Mesendoderm (in vitro differentiated cells): Measurements from ENCODE around the gene TPRG1L.

Experiments used
- DNase-seq: peaks from one replicate; pipeline ENCODE4 v3.0.0; 2013
- H2AK5ac ChIP-seq: 2 replicates; pipeline ENCODE4 v1.6.1; 2013; ENCODE audit warnings: low read length, inconsistent platforms
- H2BK120ac ChIP-seq: 2 replicates; pipeline ENCODE4 v1.6.1; 2013; ENCODE audit warnings: low read depth, mild to moderate bottlenecking, low read length, moderate library complexity, mixed read lengths
- H2BK15ac ChIP-seq: replicated peaks from 2 replicates; pipeline ENCODE4 v1.6.1; 2013; ENCODE audit warnings: low read depth, mild to moderate bottlenecking, moderate library complexity
- H2BK5ac ChIP-seq: 2 replicates; pipeline ENCODE4 v1.6.1; 2013; ENCODE audit warnings: low read length, inconsistent platforms
- H3K18ac ChIP-seq: 2 replicates; pipeline ENCODE4 v1.6.1; 2013; ENCODE audit warnings: mild to moderate bottlenecking, low read length, mixed read lengths
- H3K23ac ChIP-seq: one replicate; pipeline ENCODE4 v1.6.1; 2013; ENCODE audit warnings: low read length
- H3K27ac ChIP-seq: 2 replicates; pipeline ENCODE4 v1.5.1; 2013; ENCODE audit warnings: low read depth, mild to moderate bottlenecking, inconsistent platforms, low read length, moderate library complexity
- H3K27me3 ChIP-seq: 2 replicates; pipeline ENCODE4 v1.6.1; 2013; ENCODE audit warnings: low read length, control low read depth, mild to moderate bottlenecking, inconsistent platforms; ENCODE audit not compliant: insufficient read depth, poor library complexity
- H3K36me3 ChIP-seq: 2 replicates; pipeline ENCODE4 v1.6.1; 2013; ENCODE audit warnings: low read length, inconsistent platforms; ENCODE audit not compliant: control insufficient read depth, insufficient read depth
- H3K4ac ChIP-seq: one replicate; pipeline ENCODE4 v1.6.1; 2013; ENCODE audit warnings: low read depth, mild to moderate bottlenecking, low read length, moderate library complexity
- H3K4me1 ChIP-seq: 2 replicates; pipeline ENCODE4 v1.6.1; 2013; ENCODE audit warnings: low read depth, low read length, inconsistent platforms; ENCODE audit not compliant: control insufficient read depth
- H3K4me2 ChIP-seq: 2 replicates; pipeline ENCODE4 v1.6.1; 2013; ENCODE audit warnings: low read length
- H3K4me3 ChIP-seq: 2 replicates; pipeline ENCODE4 v1.5.1; 2013; ENCODE audit warnings: mild to moderate bottlenecking, low read length
- H3K56ac ChIP-seq: one replicate; pipeline ENCODE4 v1.6.1; 2013; ENCODE audit warnings: low read length
- H3K79me1 ChIP-seq: 2 replicates; pipeline ENCODE4 v1.6.1; 2013; ENCODE audit warnings: low read length, inconsistent platforms
- H3K79me2 ChIP-seq: 2 replicates; pipeline ENCODE4 v1.6.1; 2013; ENCODE audit warnings: mild to moderate bottlenecking, low read length; ENCODE audit not compliant: control insufficient read depth, insufficient read depth
- H3K9ac ChIP-seq: 2 replicates; pipeline ENCODE4 v1.6.1; 2013; ENCODE audit warnings: low read length, inconsistent platforms
- H4K5ac ChIP-seq: one replicate; pipeline ENCODE4 v1.6.1; 2013; ENCODE audit warnings: low read length
- H4K8ac ChIP-seq: one replicate; pipeline ENCODE4 v1.6.1; 2013; ENCODE audit warnings: low read depth, mild to moderate bottlenecking, control low read depth, low read length, moderate library complexity
- WGBS: extraction: QIAGEN DNeasy Blood & Tissue Kit; methylation state at CpG from one replicate; pipeline ENCODE4 v1.1.7; 2013; ENCODE audit warnings: low lambda C conversion rate, missing lambda C conversion rate; ENCODE audit not compliant: insufficient coverage; ENCODE audit errors: extremely low coverage; 5-methylcytosine and 5-hydroxymethylcytosine counted together

The TPRG1L gene

GRCh38 chr1:3608154-3608553 is 16.7 kb upstream of the TPRG1L start:
- no CpG with 5 or more reads among the region's 7 CpGs for WGBS
- H3K27me3 ChIP-seq = no peaks in the 10 kb centered on the region
- H3K4me2 ChIP-seq = no peak overlapping the region
- no peak overlapping the region for H3K18ac ChIP-seq
- H3K23ac ChIP-seq = no peak overlapping the region
- peaks cover 7% of the 10 kb centered on the region for H3K4me1 ChIP-seq
- H3K4me3 ChIP-seq = no peak overlapping the region
- no peak overlapping the region for H2BK120ac ChIP-seq
- no peak overlapping the region for H4K5ac ChIP-seq
- peaks cover 2% of the 10 kb centered on the region for H3K79me1 ChIP-seq
- no peak overlapping the region for H4K8ac ChIP-seq
- H3K9ac ChIP-seq = no peak overlapping the region
- no peak overlapping the region for H2AK5ac ChIP-seq
- no peak for DNase-seq
- H3K56ac ChIP-seq = no peak overlapping the region
- no peak overlapping the region for H3K4ac ChIP-seq
- no peak overlapping the region for H2BK5ac ChIP-seq
- H3K36me3 ChIP-seq = no peaks in the 10 kb centered on the region
- H3K79me2 ChIP-seq = no peaks in the 10 kb centered on the region
- no peak overlapping the region for H3K27ac ChIP-seq
- no peak overlapping the region for H2BK15ac ChIP-seq

DNA sequence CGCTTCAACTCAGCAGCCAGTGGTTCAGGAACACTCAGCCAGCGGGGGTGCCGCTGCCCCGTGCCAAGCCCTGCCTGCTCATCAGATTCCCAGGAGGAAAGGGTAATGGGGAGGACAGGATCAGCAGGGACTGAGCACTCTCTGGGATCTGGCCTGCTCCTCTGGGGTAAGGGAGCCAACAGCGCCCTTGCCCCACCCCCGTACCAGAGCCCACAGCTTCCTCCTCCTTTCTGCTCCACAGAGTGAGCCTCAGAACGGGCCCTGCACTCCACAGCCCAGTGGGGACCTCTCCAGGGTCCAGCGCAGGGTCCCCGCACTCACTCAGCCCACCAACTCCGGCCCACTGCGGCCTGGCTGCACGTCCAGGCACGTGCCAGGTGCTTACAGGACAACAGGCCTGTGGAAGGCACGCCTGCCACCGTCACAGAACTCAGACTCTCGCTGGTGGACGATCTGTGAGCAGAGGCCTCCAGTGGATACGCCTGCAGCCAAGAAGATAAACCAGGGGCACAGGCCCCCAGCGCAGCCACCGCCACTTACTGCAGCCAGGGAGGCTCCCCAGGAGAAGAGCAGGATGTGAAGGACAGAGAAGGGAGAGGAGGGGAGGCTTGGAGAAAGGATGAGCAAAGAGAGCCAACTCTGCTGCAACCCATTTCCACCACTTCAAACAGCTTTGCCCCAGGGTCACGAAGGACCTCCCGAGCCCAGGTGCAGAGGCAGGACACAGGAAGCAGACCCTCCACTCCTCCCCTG is 15.6 kb upstream of the TPRG1L start:
- peaks cover 13% of the 10 kb centered on the region for H3K4me1 ChIP-seq
- H3K56ac ChIP-seq = no peak overlapping the region
- no peak overlapping the region for H2BK5ac ChIP-seq
- no peaks in the 10 kb centered on the region for H3K27me3 ChIP-seq
- no peaks in the 10 kb centered on the region for H3K36me3 ChIP-seq
- no peak for DNase-seq
- H2BK15ac ChIP-seq = no peak overlapping the region
- no peaks in the 10 kb centered on the region for H3K79me2 ChIP-seq
- H2BK120ac ChIP-seq = no peak overlapping the region
- no peak overlapping the region for H3K18ac ChIP-seq
- H3K23ac ChIP-seq = no peak overlapping the region
- no peak overlapping the region for H4K5ac ChIP-seq
- H3K79me1 ChIP-seq = peaks cover 2% of the 10 kb centered on the region
- H4K8ac ChIP-seq = no peak overlapping the region
- no peak overlapping the region for H3K27ac ChIP-seq
- peak overlapping the region; percentile 22 for H3K9ac ChIP-seq
- H2AK5ac ChIP-seq = no peak overlapping the region
- WGBS = no CpG with 5 or more reads among the region's 22 CpGs
- H3K4me3 ChIP-seq = no peak overlapping the region
- H3K4ac ChIP-seq = no peak overlapping the region
- H3K4me2 ChIP-seq = no peak overlapping the region

DNA sequence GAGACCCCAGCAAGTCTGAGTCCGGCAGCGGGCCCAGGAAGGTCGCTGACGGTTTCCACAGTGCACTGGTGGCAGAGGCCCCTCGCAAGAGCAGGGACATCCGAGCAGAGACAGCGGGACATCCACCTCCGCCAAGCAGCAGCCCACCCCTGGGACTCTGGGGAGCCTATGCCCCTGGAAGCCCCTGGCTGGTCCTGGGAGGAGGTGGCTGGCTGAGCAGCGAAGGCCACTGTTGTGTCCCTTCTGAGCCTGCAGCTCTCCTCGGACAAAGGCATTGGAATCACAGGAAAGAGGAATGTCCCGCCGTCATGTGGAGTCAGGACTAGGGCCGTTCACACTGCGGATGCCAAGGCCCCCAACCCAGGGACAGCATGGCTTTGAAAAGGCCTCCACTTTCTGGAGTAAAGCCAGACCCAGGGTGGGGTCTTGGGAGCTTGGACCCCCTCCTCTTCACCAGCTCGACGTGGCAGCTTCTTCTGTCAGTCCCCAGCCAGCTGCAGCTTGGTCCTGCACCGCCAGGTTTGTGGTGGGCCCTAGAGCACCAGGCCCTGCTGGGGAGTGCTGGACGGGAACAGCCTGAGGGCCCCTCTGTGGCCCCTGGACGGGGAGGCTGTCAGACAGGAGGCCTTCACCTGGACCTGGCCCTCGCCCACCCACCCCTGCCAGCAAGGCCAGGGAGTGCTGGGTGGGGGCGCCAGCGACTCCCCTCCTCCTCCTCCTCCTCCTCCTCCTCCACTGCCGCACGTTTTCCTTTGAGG is 14.9 kb upstream of the TPRG1L start:
- peaks cover 13% of the 10 kb centered on the region for H3K4me1 ChIP-seq

GRCh38 chr1:3610527-3611169 is 14.2 kb upstream of the TPRG1L start:
- H3K79me2 ChIP-seq = no peaks in the 10 kb centered on the region
- peak overlapping the region; percentile 47 for H3K4me3 ChIP-seq
- H4K5ac ChIP-seq = no peak overlapping the region
- H2BK120ac ChIP-seq = no peak overlapping the region
- peak overlapping the region; percentile 32 for H3K18ac ChIP-seq
- no peak overlapping the region for H2BK5ac ChIP-seq
- peaks cover 13% of the 10 kb centered on the region for H3K4me1 ChIP-seq
- WGBS = no CpG with 5 or more reads among the region's 27 CpGs
- peak overlapping the region; percentile 80 for H3K9ac ChIP-seq
- H2AK5ac ChIP-seq = no peak overlapping the region
- no peak overlapping the region for H3K4ac ChIP-seq
- DNase-seq = peak; percentile 54
- no peak overlapping the region for H2BK15ac ChIP-seq
- H3K27ac ChIP-seq = no peak overlapping the region
- H3K56ac ChIP-seq = peak overlapping the region; percentile 92
- H3K27me3 ChIP-seq = no peaks in the 10 kb centered on the region
- peak overlapping the region; percentile 78 for H3K4me2 ChIP-seq
- H4K8ac ChIP-seq = no peak overlapping the region
- H3K36me3 ChIP-seq = no peaks in the 10 kb centered on the region
- H3K23ac ChIP-seq = no peak overlapping the region
- H3K79me1 ChIP-seq = no peaks in the 10 kb centered on the region

More for the DNA sequence above, 14.9 kb upstream of the TPRG1L start:
- H2BK120ac ChIP-seq = no peak overlapping the region
- H4K8ac ChIP-seq = no peak overlapping the region
- no peak overlapping the region for H3K18ac ChIP-seq
- H3K27me3 ChIP-seq = no peaks in the 10 kb centered on the region
- no peak overlapping the region for H3K9ac ChIP-seq
- H3K36me3 ChIP-seq = no peaks in the 10 kb centered on the region
- H3K23ac ChIP-seq = no peak overlapping the region
- WGBS = no CpG with 5 or more reads among the region's 24 CpGs
- H3K4ac ChIP-seq = no peak overlapping the region
- no peak overlapping the region for H3K4me3 ChIP-seq
- H2BK5ac ChIP-seq = no peak overlapping the region
- H2BK15ac ChIP-seq = no peak overlapping the region
- peak; percentile 45 for DNase-seq
- H3K27ac ChIP-seq = no peak overlapping the region
- H3K79me1 ChIP-seq = peaks cover 2% of the 10 kb centered on the region
- H2AK5ac ChIP-seq = no peak overlapping the region
- H4K5ac ChIP-seq = no peak overlapping the region
- H3K79me2 ChIP-seq = no peaks in the 10 kb centered on the region
- no peak overlapping the region for H3K4me2 ChIP-seq
- H3K56ac ChIP-seq = peak overlapping the region; percentile 92

GRCh38 chr1:3611170-3612019 is 13.4 kb upstream of the TPRG1L start, which contains the start of gene MEGF6:
Gene MEGF6, minus strand, starts transcription at chr1:3611508. Its CDS starts 240 bp downstream, at chr1:3611268.
- peak; percentile 94 for DNase-seq
- Histone ChIP-seq H2BK5ac (no peak within 1 kb of the TSS), H3K36me3 (no peaks in the 10 kb centered on the region), H4K8ac (no peak within 1 kb of the TSS), H3K79me2 (no peaks in the 10 kb centered on the region), H3K9ac (peak within 1 kb of the TSS; percentile 80), H3K4me2 (peak within 1 kb of the TSS; percentile 79), H3K4me1 (peaks cover 13% of the 10 kb centered on the region), H3K79me1 (no peaks in the 10 kb centered on the region), H4K5ac (no peak within 1 kb of the TSS), H2BK15ac (no peak within 1 kb of the TSS), H3K4ac (no peak within 1 kb of the TSS), H2AK5ac (no peak within 1 kb of the TSS), H3K23ac (peak within 1 kb of the TSS; percentile 98), H3K18ac (peak within 1 kb of the TSS; percentile 32), H3K27me3 (no peaks in the 10 kb centered on the region), H3K4me3 (peak within 1 kb of the TSS; percentile 47), H2BK120ac (no peak within 1 kb of the TSS), H3K56ac (peak within 1 kb of the TSS; percentile 92), H3K27ac (no peak within 1 kb of the TSS)
- WGBS = no CpG with 5 or more reads among the region's 87 CpGs
